HG02973 (cell line): ENCODE results near the gene CDH6.
A peak's percentile ranks its signal among the peaks of the same experiment; 100 is the strongest.

Source experiments
- ATAC-seq: cut with Tn5 transposase; IDR thresholded peaks from one replicate; pipeline ENCODE4 v1.9.1; 2021; ENCODE audit warnings: moderate library complexity; ENCODE audit not compliant: unreplicated experiment

Gene CDH6

GRCh38 chr5:31244921-31245320 is 51.4 kb downstream of the CDH6 start:
- ATAC-seq: no peak

GRCh38 chr5:31247381-31247780 is 53.9 kb downstream of the CDH6 start:
- no peak for ATAC-seq

- no peak for ATAC-seq
Measured at GRCh38 chr5:31250201-31250600, 56.7 kb downstream of the CDH6 start.

GRCh38 chr5:31251032-31251431 is 57.5 kb downstream of the CDH6 start:
- ATAC-seq: no peak

GRCh38 chr5:31255041-31255440 is 61.6 kb downstream of the CDH6 start:
- ATAC-seq: no peak

- ATAC-seq: no peak
Measured at GRCh38 chr5:31268256-31268655, 74.8 kb downstream of the CDH6 start.

- ATAC-seq: no peak
Measured at GRCh38 chr5:31268686-31269085, 75.2 kb downstream of the CDH6 start.

- ATAC-seq: no peak
Measured at GRCh38 chr5:31269259-31269658, 75.8 kb downstream of the CDH6 start.

GRCh38 chr5:31270396-31270795 is 76.9 kb downstream of the CDH6 start:
- no peak for ATAC-seq

GRCh38 chr5:31271567-31271966 is 78.1 kb downstream of the CDH6 start:
- no peak for ATAC-seq

- ATAC-seq: no peak
Measured at GRCh38 chr5:31273161-31273560, 79.7 kb downstream of the CDH6 start.

GRCh38 chr5:31273631-31274378 is 80.3 kb downstream of the CDH6 start:
- ATAC-seq: peak; percentile 86

GRCh38 chr5:31280210-31280609 is 86.7 kb downstream of the CDH6 start:
- no peak for ATAC-seq

- ATAC-seq: no peak
Measured at GRCh38 chr5:31283326-31283725, 89.8 kb downstream of the CDH6 start.

- no peak for ATAC-seq
Measured at GRCh38 chr5:31285025-31285424, 91.5 kb downstream of the CDH6 start.

- ATAC-seq: no peak
Measured at GRCh38 chr5:31287985-31288384, 94.5 kb downstream of the CDH6 start.

GRCh38 chr5:31289429-31289828 is 95.9 kb downstream of the CDH6 start:
- no peak for ATAC-seq

- no peak for ATAC-seq
Measured at GRCh38 chr5:31291323-31291854, 97.9 kb downstream of the CDH6 start.

GRCh38 chr5:31300501-31300900 is 107.0 kb downstream of the CDH6 start:
- no peak for ATAC-seq

- ATAC-seq: no peak
Measured at GRCh38 chr5:31301833-31302232, 108.3 kb downstream of the CDH6 start.

GRCh38 chr5:31303688-31304087 is 110.2 kb downstream of the CDH6 start:
- ATAC-seq: no peak

GRCh38 chr5:31317665-31318064 is 124.2 kb downstream of the CDH6 start:
- ATAC-seq: no peak

GRCh38 chr5:31319335-31319734 is 125.8 kb downstream of the CDH6 start:
- no peak for ATAC-seq
